NCI-H748 treated with DMSO at 0.1 percent for 48 hours (cell line): ENCODE data around the gene ERCC6L.
"Not testable (repeated sequence)": the region's sequence is repeated elsewhere in the genome, so short reads cannot be mapped to it uniquely, and the experiment has no call there.

Experiments
- DNase-seq: peaks from one replicate; lab custom pipeline; 2025; lab: John Stamatoyannopoulos, UW

ERCC6L gene

DNA sequence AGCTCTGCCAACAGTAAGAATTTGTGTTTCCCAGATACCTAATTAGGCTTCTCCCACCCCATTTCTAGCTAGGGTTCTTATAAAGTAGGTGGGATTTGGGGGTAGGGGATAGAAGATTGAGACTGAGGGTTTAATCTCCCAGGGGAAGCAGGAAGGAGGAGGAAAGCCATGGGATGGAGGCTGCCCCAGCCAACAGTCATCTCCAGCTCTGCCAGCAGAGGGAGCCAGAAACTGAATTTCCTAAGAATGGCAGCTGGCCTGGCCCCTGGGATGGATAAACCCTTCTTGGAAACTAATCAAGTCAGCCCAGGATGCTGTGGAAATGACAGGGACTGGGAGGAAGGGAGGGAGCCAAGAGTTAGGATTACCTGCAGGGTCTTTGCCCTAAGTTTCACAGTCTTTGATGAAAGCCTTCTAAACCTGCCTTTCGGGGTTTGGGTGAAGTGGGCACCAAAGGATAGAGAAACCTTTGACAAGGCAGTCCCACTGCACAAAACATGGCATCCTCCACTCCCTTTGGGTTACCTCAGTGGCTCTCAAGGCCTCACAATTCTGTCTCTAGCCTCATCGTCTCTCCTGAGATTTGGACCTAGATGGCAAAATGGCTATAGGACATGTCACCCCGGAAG lies 6.7 kb upstream of the ERCC6L start:
- peak; percentile 71 for DNase-seq

DNA sequence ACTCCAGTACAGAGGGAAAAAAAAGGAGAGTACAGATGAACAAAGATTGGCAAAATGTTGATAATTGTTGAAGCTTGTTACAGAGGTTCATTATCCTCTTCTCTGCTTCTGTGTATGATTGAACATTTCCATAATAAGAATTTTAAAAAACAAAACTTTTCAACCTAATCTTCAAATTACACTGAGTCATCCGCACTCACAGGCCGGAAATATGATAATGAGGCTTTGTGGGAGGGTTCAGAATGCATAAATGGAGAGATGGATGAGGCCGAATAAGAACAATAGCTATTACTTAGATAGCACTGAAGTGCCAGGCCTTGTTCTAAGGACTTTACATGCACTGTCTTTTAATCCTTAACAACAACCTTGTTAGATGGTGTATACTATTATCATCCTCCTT lies 4.6 kb upstream of the ERCC6L start:
- no peak for DNase-seq

DNA sequence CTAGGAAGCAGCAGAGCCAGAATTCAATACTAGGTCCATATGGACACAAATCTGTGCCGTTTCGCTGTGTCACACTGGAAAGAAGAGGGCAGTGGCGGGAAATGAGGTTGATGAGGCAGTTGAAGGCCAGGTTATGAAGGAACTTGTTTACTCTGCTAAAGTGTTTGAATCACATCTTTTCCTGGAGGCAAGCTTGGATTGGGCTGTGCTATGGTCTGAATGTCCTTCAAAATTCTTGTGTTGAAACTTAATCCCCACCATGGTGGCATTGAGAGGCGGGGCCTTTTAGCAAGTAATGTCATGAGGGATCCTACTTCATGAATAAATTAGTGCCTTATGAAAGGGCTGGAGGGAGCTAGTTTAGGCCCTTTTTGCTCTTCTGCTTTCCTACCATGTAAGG lies 2.1 kb upstream of the ERCC6L start:
- DNase-seq, result no peak

DNA sequence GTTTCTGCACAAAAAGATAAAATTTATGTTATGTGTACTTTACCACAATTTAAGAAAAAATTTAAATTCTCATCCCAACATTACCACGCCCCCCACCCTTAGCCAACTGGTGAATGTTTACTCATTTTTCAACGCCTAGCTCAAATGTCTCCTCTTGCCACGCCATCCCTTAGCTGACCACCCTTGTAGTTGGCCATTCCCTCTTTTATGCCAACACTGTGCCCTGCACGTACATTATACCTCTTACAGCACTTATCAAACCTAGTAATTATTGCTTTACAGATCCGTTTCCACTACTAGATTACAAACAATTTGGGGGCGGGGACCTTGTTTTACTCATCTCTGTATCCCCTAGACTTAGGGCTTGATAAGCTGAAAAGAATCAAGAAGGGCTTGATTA lies 644 bp downstream of the ERCC6L start:
- DNase-seq, result no peak

DNA sequence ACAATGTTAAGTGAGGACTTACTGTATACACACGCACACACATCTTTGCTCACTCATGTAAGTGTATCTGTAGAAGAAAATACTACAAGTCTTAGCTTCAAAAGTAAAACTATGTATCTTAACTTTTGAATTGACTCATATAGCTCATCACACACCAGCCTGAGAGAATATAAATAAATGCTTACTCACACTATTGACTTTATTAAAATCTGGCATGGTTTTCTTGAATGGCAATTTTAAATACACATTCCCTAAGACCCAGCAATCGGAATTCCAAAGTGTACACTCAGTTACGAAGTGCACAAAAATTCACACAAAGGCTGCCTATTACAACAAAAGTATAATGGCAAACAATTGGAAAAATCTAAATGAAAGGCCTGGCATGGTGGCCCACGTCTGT lies 2.0 kb downstream of the ERCC6L start:
- DNase-seq, result no peak

DNA sequence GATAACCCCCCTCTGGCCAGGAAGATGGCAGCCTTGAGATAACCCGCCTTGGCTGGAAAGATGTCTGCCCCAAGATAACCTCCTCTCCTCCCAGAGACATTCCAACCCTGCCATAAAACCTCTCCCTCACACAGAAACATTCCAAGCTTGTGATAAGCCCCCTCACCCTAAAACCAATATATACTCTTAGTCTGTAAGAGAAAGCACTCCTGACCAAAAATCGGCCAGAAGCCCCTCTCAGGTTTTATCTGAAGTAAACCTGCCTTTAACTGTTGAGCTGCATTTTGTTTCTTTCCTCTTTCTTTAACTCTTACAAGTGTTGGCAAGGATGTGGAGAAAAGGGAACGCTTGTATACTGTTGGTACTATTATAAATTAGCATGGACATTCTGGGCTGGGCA lies 8.5 kb downstream of the ERCC6L start:
- DNase-seq, result no peak

DNA sequence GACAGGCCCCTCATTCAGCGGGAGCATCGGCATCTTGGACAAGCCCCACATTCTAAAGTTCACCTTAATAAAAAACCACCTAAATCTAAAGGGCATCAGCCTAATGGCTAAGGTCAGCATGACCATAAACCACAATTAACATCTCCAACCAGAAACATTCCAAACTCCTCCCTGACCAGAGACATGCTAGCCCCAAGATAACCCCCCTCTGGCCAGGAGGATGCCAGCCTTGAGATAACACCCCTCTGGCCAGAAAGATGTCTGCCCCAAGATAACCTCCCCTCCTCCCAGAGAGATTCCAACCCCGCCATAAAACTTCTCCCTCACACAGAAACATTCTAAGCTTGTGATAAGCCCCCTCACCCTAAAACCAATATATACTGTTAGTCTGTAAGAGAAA lies 18.5 kb downstream of the ERCC6L start:
- not testable (repeated sequence) for DNase-seq

DNA sequence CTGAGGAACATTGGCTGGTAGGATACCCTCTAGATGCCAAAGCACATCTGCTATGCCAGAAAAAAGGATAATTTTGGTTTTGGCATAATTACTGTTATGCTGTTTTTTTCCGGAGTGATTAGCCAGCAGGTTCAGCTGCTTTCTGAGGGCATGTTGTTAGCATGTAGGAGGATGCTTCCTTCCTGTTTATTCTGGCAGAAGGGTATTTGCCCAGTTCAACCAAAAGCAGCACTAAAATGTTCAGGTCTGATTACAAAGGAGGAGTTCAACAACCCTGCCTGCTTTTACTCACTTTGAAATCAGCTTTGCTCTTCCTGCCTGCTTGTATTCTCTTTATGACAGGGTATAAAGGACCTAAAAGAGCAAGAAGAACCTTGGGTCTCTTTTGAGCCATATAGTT lies 21.9 kb downstream of the ERCC6L start:
- DNase-seq, result no peak

DNA sequence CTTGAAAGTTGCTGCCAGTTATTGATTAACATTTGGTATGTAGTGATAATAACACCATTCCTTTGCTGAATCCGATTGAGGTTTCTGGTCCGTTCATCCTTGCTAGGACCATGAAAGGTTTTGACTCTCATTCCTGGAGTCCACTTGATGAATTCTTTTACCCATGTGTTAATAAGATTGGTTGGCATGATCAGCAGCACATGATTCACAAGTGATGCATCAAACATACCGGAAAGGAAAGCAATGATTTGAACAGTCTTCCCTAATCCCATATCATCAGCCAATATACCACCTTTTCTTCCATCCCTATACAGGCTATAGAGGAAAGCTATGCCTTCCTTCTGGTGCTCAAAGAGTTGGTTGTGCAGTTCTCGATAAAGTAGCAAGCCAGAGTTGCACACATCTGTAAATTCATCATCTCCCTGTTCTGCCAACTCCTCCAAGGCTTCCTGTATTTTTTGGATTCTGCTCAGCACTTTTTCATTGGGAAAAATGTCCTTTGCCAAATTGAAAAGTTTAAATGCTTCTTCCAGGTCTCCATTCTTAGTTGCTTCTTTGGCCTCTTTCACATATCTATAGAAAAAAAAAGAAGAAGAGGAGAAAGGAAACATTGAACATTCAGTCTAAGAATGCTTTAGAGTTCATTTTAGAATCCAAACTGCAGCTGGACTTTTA lies 30.6 kb downstream of the ERCC6L start:
- DNase-seq, result no peak

DNA sequence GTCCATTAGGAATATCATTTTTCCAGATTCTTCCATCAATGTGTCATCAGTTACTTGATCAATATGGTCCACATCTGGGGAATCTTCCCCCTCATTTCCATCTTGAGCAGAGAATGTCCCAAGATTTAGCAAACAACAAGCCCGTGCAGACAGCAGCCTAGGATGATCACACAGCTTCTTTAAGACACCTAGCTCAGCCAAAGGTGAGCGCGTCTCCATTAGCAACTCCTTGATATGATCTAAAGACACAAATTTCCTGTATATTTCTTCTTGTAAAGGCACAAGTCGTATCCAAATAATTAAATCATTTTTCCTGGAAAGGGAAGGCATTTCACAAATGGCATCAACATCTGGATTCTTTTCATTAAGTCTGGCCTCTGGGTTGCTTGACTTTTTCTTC lies 31.5 kb downstream of the ERCC6L start:
- no peak for DNase-seq

DNA sequence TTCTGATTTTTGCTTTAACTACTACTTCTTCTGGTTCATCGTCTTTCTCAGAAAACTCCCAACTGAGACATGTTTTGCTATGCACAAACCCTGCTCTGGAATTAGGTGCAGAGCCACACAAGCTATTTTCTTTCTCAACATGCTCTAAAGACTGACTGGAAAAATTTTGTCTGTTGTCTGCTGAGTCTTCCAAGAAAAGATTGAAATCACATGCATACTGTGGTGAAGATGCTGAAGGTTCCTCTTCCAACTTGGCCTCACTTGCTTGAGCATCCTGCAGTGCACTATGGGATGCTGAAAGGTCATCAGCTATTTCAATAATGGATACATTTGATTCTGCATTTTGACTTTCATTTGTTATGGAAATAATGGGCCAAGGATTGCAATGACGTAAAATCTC lies 33.1 kb downstream of the ERCC6L start:
- DNase-seq, result no peak

DNA sequence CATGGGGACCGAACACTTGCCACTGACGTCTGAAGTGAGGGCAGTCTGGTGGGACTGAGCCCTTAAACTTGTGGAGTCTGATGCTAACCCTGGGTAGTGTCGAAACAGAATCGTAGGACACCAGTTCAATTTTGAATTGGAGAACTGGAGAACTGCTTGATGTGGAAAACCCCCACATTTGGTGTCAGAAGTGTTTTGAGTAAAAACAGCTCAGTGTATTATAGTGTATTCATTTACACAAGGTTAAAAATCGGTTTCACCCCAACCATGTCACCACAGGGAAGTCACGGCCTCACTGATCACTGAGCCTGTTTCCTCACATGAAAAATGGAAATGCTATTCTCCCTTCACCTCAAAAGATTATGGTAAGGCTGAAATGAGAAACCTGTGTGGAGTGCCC lies 35.4 kb downstream of the ERCC6L start:
- no peak for DNase-seq

DNA sequence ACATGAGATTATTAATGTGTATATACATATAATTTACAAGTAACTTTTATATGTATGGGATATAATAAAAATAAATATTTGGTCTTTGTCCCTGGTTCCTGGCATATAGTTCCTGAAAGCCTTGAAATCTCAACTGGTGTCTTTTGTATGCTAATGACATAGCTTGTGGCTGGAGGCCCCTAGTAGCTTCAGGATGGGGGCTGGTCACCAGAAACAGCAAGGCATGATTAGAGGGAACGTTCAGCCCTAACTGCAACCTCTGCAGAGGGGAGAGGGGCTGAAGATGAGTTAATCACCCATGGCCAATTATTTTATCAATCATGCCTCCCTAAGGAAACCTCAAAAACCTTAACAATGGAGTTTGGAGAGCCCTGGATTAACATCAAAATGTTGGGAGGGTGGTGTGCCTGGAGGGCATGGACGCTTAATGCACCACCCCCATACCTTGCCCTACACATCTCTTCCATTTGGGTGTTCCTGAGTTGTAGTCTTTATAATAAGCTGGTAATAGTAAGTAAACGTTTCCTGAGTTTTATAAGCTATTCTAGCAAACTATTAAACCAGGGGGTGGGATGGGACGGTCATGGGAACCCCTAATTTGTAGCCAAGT lies 35.9 kb downstream of the ERCC6L start:
- DNase-seq, result no peak

DNA sequence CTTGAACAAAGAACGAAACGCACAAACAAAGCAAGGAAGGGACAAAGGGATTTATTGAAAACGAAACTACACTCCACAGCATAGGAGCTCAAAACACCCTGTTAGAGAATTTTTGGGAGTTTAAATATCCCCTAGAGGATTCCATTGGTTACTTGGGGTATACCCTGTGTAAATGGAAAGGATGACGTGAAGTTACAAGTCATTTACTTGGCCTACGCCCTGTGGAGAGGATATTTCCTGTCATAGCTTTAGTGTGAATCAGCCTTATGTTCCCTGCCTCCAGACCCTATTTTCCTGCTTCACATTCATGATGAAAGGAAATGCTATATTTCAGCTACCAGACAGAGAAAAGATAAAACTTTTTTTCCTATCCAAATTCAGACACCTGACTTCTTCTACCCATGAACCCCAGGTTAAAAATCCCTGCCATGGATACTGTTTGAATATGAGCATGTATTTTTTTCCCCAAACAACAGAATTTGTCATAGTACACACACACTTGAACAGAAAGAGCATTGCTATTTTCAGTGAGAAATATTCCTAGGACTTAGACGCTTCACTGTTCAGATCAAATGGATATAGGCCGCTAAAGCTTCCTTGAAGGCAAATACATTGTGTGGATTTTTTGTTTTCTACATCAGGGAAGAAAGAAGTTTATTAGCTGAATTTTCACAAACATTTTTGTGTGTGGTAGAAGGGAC lies 36.8 kb downstream of the ERCC6L start:
- no peak for DNase-seq

DNA sequence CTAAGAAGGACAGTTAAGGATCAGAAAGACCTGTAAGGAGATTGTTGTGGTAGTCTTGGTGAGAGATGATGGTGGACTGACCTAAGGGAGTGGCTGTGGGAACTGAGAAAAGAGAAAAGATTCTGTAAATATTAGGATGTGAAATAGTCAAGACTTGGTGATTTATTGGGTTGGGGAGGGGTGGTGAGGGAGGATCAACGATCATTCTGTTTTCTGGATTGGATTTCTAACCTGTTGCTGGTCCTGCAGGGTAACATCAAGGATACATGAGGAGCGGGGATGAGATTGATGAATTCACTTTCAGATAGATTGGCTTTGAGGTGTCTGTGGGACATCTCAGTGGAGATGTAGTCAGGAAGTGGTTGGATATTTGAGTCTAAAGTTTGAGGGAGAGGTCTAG lies 55.9 kb downstream of the ERCC6L start:
- no peak for DNase-seq

DNA sequence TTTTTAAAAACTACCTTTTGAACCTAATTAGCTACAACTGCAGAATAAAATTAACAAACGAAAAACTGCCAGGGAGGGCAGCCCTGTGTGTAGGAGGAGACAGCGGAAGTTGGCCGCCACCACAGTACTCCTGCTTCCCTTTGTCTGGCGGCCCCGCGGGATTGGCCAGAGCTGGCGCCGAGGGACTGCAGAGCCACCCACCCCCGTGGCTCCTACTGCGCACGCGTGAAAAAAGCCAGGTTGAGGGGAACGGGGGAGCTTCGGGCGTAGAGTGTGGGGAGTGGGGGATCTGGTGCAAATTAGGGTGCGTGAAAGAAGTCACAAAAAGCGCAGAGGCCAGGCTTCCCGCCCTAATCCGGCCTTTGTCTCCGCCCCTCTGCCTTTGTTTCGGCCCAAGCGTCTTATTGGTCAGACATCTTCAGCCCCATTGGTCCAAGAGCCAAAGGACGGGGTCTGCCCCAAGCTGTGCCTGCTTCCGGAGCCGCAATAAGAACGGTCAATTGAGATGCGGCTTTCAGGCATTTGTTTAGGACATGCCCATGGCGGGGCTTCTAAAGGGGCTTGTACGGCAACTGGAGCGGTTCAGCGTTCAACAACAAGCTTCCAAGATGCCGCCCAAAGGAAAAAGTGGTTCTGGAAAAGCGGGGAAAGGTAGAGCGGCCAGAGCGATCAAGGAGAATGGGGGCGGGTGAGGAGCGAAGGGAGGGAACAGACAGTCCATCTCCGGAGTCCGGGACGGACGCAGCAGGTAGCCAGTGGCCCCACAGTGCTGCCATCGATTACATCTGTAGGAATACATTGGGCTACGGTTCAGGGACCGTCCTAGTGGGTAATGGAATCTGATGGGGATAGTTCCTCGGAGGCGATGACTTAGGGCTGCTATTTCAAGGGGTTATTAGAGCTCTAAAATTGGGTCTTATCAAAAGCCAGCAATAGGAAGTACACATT lies 57.4 kb downstream of the ERCC6L start, which contains the start of gene PIN4:
Gene PIN4 (plus strand): TSS at position 580 of the 948 bp plus-strand sequence. CDS start 29 bp downstream, at position 609.
- peak; percentile 92 for DNase-seq

DNA sequence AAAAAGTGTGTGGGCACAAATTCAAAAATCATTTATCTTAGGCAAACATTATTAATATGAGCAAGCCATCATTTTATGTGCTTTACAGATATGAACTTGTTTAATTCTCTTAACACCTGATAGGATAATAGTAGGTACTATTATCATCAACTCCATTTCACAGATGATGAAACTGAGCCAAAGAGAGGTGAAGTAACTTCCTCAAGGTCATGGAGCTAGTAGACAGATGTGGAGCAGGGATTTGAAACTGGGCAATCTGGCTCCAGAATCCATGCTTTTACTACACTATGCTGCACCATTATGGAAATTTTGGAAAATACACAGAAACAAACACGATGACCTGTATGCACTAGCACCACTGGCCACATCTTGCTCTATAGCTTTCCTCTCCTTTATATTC lies 58.3 kb downstream of the ERCC6L start:
- peak; percentile 5 for DNase-seq

DNA sequence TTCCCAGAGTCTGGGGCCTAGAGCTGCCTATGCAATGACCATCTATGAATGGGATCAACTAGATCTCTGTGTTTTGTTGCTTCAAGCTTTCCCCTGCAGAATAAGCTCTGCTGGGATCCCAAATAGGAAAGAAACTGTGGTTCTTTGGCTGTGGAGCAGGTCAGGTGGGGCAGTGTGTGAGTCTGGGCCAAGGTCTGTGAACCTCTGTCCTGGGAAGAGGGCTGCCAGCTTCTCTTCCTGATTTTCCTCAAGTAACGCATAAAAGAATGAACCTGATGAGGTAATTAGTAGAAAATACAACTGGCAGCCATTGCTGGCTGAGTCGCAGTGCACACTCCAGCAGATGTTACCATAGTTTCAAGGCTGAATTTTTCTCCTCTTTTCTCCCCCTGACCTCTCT lies 61.8 kb downstream of the ERCC6L start:
- DNase-seq, result no peak

DNA sequence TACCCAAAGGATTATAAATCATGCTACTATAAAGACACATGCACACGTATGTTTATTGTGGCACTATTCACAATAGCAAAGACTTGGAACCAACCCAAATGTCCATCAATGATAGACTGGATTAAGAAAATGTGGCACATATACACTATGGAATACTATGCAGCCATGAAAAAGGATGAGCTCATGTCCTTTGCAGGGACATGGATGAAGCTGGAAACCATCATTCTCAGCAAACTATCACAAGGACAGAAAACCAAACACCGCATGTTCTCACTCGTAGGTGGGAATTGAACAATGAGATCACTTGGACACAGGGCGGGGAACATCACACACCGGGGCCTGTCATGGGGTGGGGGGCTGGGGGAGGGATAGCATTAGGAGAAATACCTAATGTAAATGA lies 62.5 kb downstream of the ERCC6L start:
- not testable (repeated sequence) for DNase-seq

DNA sequence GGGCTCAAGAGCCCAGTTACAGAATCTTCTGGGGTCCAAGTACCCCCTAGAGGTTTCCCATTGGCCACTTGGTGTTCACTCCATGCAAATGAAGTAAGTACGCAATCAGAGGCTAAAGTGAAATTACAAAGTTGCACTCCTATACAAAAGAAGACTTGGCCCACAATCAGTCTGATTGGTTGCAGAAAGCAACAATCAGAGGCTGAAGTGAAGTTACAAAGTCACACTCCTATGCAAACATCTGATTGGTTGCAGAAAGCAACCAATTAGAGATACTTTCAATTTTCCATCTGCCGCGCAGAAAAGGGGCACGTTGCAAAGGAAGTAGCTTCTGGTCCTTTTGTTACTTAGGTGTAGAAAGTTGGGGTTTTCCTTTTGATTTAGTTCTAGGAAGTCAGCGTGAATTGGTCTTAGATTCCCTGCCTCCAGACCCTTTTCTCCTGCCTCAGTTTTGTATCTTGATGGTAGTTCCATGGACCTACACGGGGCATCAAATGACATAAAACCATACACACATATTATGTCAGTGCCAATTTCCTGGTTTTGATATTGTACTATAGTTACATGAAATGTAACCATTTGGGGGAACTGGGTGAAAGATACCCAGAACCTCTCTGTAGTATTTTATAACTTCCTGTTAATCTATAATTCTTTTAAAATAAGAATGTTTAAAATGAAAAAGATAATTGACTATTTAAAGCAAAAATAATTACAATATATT lies 69.7 kb downstream of the ERCC6L start:
- no peak for DNase-seq

DNA sequence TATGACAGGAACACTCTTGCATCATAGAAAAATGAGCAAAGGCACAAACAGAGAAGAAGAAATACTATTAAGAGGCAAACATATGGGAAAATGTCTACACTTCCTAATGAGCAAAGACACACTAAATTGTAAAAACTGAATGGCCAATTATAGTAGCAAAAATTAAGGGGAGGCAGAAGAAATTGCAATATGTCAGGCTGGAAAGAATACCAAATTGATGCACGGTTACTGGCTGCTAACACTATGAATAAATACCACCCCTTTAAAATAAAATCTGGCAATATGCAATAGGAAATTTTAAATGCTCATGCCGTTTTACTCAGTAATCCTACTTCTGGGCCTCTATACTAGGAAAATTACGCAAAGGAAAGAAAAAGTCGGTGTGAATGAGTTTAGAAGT lies 73.3 kb downstream of the ERCC6L start:
- no peak for DNase-seq
